HG02571 (cell line): ENCODE results near the gene SLC6A2.
"Not testable (repeated sequence)": the region's sequence is repeated elsewhere in the genome, so short reads cannot be mapped to it uniquely, and the experiment has no call there.

ENCODE experiments used
- ATAC-seq: cut with Tn5 transposase; IDR thresholded peaks from one replicate; pipeline ENCODE4 v1.9.1; 2021; ENCODE audit warnings: mild to moderate bottlenecking, moderate library complexity; ENCODE audit not compliant: unreplicated experiment

The SLC6A2 gene

DNA sequence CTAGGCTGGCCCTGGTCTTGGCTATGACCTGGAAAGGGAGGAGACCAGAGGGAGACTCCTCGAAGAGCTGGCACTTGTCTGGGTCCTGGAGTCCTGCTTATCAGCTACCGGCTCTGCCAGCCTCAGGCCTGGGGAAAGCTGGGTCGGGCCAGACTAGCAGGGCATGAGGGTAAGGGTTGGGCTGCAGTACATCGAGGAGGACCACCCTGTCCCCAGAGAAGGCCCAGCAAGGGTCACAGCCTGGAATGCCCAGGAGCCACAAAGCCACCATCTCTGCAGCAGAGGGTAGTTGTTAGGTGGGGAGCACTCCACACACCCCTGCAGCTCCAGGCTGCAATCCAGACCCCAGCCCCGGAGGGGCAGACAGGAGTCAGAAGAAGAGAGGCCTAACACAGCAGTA is 54.0 kb downstream of the SLC6A2 start:
- ATAC-seq: no peak

GRCh38 chr16:55710466-55710865 is 54.7 kb downstream of the SLC6A2 start:
- no peak for ATAC-seq

GRCh38 chr16:55711959-55712876 is 56.4 kb downstream of the SLC6A2 start:
- ATAC-seq: no peak

DNA sequence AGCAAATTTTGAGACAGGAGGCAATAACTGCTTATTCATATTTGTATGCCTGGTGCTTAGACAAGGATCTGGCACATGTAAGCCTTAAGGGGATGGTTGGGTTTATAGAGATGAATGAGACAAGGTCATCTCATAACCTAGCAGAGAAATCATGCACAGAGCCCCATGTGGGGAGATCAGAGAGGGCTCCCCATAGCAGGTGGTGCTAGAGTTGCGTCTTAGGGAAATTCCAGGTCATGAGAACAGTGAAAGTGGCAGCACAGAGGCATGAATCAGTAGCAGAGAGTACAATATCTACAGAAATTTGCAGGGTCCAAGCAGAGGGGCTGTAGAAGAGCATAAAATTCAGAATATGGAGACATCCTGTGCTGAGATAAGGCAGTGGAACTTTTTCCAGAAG is 57.3 kb downstream of the SLC6A2 start:
- no peak for ATAC-seq

- ATAC-seq: no peak
Measured at GRCh38 chr16:55717326-55717725, 61.5 kb downstream of the SLC6A2 start.

DNA sequence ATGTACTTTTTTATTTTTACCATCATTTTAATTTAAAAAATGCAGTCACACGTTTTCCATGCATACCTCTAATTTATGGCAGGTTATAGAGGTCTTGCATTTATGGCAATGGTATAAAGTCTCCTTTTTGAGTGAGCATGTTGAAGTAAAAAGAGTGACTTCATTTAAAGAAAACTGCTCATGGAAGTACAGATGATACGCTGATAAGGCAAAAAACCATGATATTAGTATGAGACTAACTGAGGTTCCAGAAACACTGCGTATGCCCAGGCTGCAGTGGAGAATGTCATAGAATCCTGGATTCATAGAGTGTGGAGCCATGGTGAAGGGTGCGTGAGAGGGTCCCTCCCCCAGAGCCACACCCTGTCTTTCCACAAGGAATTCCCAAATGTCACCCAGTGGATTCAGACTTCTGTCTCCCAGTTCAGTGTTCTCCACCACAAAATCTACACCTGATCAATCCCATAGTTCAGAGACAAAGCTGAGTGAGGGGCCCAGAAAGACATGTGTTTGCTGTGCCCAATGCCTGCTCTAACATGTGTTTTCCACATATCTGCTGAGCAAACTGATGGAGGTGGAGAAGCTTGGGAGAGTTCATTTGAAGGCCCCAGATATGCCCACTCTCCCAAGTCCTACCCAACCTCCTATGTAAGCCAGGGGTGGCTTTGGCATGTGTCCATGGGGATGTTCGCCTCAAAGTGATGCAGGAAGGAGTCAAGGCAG is 69.4 kb downstream of the SLC6A2 start:
- ATAC-seq: no peak

DNA sequence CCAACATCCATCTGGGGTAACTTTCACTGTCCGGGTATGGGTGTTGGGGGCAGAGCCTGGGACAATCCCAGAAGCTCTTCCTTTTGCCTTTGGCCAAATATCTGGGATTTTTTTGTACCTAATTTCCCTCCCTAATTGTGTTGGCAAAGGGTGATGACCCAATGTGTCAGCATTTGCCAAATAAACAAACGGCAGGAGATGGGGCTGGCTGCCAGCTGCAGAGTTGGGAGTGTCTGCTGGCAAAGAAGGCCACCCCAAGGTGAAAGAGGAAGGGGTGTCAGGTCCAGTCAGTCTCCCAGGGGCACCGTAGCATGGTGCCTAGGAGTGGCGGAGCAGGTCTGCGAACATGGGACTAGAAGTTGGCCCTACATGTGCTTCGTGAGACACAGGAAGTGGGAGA is 73.0 kb downstream of the SLC6A2 start:
- ATAC-seq: no peak

DNA sequence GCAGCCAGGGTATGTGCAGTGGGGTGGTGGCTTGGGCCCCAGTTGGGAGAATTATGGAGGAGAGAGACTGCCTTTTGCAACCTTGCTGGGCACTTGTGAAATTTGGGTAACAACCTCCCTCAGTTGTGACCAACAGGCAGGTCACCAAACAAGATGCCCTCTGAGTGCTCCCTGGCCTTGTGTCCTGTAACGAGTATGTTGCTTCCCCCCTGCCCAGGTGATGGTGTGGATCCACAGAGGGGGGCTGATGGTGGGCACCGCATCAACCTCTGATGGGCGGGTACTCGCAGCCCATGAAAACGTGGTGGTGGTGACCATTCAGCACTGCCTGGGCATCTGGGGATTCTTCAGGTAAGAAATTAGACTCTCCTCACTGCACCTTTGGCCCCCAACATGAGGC is 74.3 kb downstream of the SLC6A2 start:
- no peak for ATAC-seq

DNA sequence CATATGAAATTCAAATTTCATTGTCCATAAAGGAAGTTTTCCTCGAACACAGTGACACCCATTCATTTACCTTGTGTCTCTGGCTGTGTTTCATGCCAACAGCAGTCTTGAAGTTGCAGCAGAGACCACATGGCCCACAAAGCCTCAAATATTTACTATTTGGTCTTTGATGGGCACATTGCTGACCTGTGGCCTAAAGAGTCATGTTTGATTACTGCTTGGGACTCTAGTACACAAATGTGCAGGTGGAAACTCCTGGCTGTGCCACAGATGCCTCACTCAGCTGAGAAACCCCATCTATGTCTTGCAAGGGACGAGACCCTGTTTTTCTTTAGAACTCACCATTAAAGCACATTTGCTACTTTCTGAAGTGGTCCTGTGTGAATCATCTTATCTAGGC is 76.7 kb downstream of the SLC6A2 start:
- ATAC-seq: no peak

- ATAC-seq: no peak
Measured at GRCh38 chr16:55734665-55735064, 78.9 kb downstream of the SLC6A2 start.

DNA sequence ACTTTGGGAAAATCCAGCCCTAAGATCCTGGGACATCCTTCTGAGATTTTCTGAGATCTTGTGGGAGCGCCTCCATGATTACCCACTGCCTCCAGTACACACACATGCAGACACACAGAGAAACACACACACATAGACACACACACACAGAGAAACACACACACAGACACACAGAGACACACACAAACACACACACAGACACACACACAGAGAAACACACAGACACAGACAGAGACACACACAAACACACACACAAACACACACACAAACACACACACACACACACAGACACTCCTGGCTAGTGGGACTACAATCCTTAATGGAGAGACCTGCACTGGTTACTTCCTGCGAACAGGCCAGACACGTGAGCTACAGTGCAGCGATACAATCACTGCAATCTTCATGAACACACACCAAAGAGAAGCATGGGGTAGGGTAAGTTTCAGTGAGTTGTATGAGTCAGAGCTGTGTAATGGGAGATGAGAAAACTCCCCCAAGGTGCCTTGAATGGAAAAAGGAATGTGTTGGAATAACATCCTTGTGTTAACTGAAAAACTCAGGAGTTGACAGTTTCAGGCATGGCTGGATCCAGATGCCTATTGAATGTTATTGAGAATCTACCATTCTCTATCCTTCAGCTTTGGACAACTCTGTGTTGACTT is 79.5 kb downstream of the SLC6A2 start:
- no peak for ATAC-seq

- no peak for ATAC-seq
Measured at GRCh38 chr16:55736671-55737070, 80.9 kb downstream of the SLC6A2 start.

DNA sequence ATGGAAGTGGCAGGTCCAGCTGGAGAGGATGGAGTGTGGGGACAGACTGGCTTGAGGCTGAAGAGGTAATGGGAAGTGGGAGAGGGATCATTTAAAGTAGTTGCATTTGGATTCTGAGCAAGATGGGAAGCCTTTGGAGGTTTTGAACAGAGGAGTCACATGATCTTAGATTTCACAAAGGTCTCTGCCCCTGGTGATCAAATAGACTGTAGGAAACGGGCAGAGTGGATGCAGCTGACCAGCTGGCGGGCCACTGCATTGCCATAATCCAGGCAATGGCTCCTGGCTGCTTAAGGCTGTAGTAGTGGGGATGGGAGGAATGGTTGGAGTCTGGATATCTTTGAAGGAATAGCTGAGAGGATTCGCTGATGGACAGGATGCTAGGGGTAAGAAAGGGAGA is 81.5 kb downstream of the SLC6A2 start:
- no peak for ATAC-seq

DNA sequence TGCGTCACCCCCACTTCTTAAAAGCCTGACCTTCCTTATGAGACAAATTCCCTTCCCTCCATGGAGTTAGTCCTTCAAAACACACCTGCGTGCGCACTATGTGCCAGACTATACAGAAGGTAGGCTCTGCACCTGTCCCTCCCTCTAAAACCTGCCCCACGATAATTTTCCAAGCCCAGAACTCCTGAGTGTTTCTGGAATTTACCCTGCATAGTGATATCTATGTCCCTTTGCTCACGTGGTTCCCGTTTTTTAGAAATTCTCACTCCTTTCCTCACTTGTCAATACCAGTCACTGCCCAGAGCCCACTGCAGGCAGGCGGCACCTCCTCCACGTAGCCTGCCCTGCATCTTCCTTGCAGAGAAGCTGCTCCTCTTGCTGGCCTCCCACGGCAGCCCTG is 82.2 kb downstream of the SLC6A2 start:
- no peak for ATAC-seq

DNA sequence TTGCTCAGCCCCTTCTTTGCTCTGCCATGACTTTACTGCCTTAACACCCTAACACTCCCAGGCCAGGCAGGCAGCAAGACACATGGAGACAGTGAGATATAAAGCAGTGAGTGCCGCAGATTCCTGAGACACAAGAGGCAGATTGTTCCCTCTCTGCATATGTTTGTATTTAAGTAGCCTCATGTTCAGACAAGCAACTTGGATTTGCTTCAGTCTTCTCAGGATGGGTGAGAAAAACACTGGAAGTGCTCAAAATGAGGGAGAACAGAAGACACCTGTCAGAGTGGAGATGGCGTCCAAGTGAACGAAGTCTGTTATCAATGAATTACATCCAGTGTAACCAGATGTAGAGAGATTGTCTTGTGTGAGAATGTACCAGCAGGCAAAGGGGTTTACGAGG is 90.3 kb downstream of the SLC6A2 start:
- ATAC-seq: no peak

GRCh38 chr16:55747785-55748184 is 92.0 kb downstream of the SLC6A2 start:
- no peak for ATAC-seq

DNA sequence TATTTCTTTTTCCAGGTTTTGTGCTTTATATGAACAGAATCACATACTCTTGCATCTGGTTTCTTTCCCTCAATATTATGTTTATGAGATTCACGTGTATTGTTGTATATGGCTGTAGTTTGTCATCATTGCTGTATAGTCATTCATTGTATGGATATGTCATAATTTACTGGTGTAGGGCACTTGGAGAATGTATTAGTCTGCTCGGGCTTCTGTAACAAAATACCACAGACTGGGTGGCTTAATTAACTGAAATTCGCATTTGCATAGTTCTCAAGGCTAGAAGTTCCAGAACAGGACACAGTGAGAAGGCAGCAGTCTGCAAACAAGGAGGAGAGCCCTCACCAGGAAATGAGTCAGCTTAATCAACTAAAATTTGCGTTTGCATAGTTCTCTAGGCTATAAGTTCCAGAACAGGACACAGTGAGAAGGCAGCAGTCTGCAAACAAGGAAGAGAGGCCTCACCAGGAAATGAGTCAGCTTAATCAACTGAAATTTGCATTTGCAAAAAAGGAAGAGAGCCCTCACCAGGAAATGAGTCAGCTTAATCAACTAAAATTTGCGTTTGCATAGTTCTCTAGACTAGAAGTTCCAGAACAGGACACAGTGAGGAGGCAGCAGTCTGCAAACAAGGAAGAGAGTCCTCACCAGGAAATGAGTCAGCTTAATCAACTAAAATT is 96.8 kb downstream of the SLC6A2 start:
- not testable (repeated sequence) for ATAC-seq

GRCh38 chr16:55753145-55753631 is 97.4 kb downstream of the SLC6A2 start:
- not testable (repeated sequence) for ATAC-seq
